Neural crest cell (in vitro differentiated cells): ENCODE results near the gene GJB4. TPM values are rescaled to one million over a fixed set of nuclear protein-coding genes. Genes with fewer than 3 reads are reported as not detected.

ENCODE experiments used
- DNase-seq: peaks from one replicate; pipeline ENCODE4 v3.0.0; 2021; ENCODE audit warnings: low read depth, mixed read lengths, low spot score
- H3K27ac Mint-ChIP-seq: one replicate; pipeline ENCODE4 v1.8.0; 2021; ENCODE audit warnings: mild to moderate bottlenecking, mixed read lengths; ENCODE audit not compliant: unreplicated experiment
- H3K27me3 Mint-ChIP-seq: 2 replicates; pipeline ENCODE4 v1.8.0; 2021; ENCODE audit warnings: low read depth, mild to moderate bottlenecking, mixed read lengths
- H3K36me3 Mint-ChIP-seq: 2 replicates; pipeline ENCODE4 v1.8.0; 2021; ENCODE audit warnings: low read depth, mild to moderate bottlenecking, mixed read lengths
- H3K4me1 Mint-ChIP-seq: 2 replicates; pipeline ENCODE4 v1.8.0; 2021; ENCODE audit warnings: mixed read lengths
- H3K4me3 Mint-ChIP-seq: one replicate; pipeline ENCODE4 v1.8.0; 2021; ENCODE audit warnings: mild to moderate bottlenecking, mixed read lengths
- H3K9me3 Mint-ChIP-seq: 2 replicates; pipeline ENCODE4 v1.8.0; 2021; ENCODE audit warnings: mixed read lengths
- total RNA-seq: library from RNA; stranded (reverse); gene quantifications from 2 replicates; pipeline ENCODE4 v1.2.1, GENCODE V29; 2021
- TF ChIP-seq, protein P1 (sequence below): fragments of 200-600 bp; sonication (generic); conservative IDR thresholded peaks from 2 replicates; pipeline ENCODE4 v1.5.0; 2021; ENCODE audit warnings: antibody characterized with exemption, mild to moderate bottlenecking

GJB4 gene
- total RNA-seq, 1 donor from 2014 or later, result not detected

DNA sequence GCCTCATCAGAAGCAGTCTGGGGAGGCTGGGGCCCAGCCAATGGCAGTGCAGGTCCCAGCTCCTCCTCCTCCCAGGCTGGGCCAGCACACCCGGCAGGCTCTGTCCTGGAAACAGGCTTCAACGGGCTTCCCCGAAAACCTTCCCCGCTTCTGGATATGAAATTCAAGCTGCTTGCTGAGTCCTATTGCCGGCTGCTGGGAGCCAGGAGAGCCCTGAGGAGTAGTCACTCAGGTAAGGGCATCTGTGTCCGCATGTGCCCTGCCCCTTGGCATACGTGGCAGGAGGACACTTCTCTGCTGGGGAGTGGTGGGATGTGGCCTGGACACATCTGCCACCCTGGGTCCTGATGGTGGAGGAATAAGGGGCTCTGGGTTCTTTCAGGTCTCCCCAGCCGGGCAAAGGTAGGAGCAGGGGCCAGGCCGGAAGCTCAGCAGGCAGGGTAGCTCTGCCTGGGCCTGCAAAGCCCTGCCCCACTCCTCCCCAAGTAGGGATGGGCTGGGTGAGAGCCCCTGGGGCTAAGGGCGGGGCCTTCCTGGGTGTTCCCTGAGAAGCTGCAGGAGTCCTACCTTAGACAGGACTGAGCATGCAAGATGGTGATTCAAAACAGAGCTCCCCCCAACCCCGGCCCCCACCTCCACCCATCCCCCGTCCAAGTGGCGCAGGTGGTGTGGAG is 4.4 kb upstream of the GJB4 start, which contains the start of gene GJB5:
Gene GJB5, plus strand, starts transcription at position 84 of the 674 bp plus-strand sequence. CDS start 2,284 bp downstream, outside the sequence.
- no peaks in the 10 kb centered on the region for H3K9me3 Mint-ChIP-seq
- DNase-seq, result no peak
- TF ChIP-seq, protein P1, sequence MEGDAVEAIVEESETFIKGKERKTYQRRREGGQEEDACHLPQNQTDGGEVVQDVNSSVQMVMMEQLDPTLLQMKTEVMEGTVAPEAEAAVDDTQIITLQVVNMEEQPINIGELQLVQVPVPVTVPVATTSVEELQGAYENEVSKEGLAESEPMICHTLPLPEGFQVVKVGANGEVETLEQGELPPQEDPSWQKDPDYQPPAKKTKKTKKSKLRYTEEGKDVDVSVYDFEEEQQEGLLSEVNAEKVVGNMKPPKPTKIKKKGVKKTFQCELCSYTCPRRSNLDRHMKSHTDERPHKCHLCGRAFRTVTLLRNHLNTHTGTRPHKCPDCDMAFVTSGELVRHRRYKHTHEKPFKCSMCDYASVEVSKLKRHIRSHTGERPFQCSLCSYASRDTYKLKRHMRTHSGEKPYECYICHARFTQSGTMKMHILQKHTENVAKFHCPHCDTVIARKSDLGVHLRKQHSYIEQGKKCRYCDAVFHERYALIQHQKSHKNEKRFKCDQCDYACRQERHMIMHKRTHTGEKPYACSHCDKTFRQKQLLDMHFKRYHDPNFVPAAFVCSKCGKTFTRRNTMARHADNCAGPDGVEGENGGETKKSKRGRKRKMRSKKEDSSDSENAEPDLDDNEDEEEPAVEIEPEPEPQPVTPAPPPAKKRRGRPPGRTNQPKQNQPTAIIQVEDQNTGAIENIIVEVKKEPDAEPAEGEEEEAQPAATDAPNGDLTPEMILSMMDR, result no peak
- H3K27me3 Mint-ChIP-seq, result no peaks in the 10 kb centered on the region
- no peaks in the 10 kb centered on the region for H3K36me3 Mint-ChIP-seq
- no peak within 1 kb of the TSS for H3K4me3 Mint-ChIP-seq
- no peaks in the 10 kb centered on the region for H3K4me1 Mint-ChIP-seq
- no peak within 1 kb of the TSS for H3K27ac Mint-ChIP-seq

DNA sequence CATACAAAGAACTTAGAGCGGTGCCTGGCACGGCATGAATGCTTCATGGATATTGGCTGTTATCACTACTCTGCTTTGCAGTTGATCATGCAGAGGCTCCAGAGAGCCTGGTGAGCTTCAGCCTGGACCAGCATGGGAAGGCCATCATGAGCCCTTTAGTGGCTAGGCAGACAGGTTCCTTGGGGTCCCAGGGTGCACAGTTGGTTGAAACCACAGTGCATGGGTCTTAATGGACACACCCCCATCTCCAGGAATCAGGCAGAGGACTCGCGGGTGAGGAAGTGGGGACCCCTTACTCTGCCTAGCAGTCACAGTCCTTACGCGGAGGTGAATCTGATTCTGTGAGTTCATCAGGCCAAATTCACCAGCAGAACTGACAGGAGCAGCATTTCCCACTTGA is 3.6 kb upstream of the GJB4 start:
- Mint-ChIP-seq H3K27ac (no peak overlapping the region), H3K36me3 (no peaks in the 10 kb centered on the region), H3K27me3 (no peaks in the 10 kb centered on the region), H3K4me3 (no peak overlapping the region), H3K4me1 (no peaks in the 10 kb centered on the region), H3K9me3 (no peaks in the 10 kb centered on the region)
- no peak for DNase-seq
- TF ChIP-seq, protein P1, result no peak

DNA sequence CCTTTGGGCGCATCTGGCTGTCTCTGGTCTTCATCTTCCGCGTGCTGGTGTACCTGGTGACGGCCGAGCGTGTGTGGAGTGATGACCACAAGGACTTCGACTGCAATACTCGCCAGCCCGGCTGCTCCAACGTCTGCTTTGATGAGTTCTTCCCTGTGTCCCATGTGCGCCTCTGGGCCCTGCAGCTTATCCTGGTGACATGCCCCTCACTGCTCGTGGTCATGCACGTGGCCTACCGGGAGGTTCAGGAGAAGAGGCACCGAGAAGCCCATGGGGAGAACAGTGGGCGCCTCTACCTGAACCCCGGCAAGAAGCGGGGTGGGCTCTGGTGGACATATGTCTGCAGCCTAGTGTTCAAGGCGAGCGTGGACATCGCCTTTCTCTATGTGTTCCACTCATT is 2.2 kb upstream of the GJB4 start:
- H3K4me1 Mint-ChIP-seq, result no peaks in the 10 kb centered on the region
- peaks cover 2% of the 10 kb centered on the region for H3K27me3 Mint-ChIP-seq
- no peaks in the 10 kb centered on the region for H3K36me3 Mint-ChIP-seq
- no peak overlapping the region for H3K27ac Mint-ChIP-seq
- TF ChIP-seq, protein P1, result no peak
- no peak overlapping the region for H3K4me3 Mint-ChIP-seq
- no peaks in the 10 kb centered on the region for H3K9me3 Mint-ChIP-seq
- no peak for DNase-seq

DNA sequence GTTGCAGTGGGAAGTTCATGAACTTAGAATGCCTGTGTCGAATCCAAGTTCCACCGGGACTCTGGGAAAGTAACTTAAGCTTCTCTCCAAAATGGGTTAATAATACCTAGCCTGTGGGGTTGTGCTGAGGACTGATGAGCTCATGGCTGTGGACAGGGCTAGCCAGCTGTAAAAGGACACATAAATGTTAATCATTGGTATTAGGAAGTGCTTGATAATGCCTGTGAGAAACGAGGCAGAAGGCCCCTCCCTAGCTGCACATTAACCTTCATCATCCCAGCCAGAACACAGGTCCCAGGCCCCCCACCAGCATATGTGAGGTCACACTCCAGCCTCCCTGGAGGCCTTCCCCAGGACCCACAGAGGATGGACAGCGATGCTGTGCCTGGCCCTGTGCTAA is 789 bp upstream of the GJB4 start:
- Mint-ChIP-seq H3K27me3 (peaks cover 13% of the 10 kb centered on the region), H3K9me3 (no peaks in the 10 kb centered on the region), H3K4me1 (no peaks in the 10 kb centered on the region), H3K4me3 (no peak overlapping the region), H3K36me3 (no peaks in the 10 kb centered on the region), H3K27ac (no peak overlapping the region)
- DNase-seq, result no peak
- TF ChIP-seq, protein P1, result no peak

DNA sequence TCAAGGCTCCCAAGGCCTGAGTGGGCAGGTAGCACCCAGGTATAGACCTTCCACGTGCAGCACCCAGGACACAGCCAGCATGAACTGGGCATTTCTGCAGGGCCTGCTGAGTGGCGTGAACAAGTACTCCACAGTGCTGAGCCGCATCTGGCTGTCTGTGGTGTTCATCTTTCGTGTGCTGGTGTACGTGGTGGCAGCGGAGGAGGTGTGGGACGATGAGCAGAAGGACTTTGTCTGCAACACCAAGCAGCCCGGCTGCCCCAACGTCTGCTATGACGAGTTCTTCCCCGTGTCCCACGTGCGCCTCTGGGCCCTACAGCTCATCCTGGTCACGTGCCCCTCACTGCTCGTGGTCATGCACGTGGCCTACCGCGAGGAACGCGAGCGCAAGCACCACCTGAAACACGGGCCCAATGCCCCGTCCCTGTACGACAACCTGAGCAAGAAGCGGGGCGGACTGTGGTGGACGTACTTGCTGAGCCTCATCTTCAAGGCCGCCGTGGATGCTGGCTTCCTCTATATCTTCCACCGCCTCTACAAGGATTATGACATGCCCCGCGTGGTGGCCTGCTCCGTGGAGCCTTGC is 1.7 kb downstream of the GJB4 start:
- Mint-ChIP-seq H3K9me3 (no peaks in the 10 kb centered on the region), H3K27ac (no peak overlapping the region), H3K4me3 (no peak overlapping the region), H3K4me1 (no peaks in the 10 kb centered on the region), H3K27me3 (peaks cover 15% of the 10 kb centered on the region), H3K36me3 (no peaks in the 10 kb centered on the region)
- TF ChIP-seq, protein P1, result no peak
- no peak for DNase-seq
